Measurements from ENCODE around the gene PPP1R14B. TPM values are rescaled to one million over a fixed set of nuclear protein-coding genes. Genes with fewer than 3 reads are reported as not detected.

PPP1R14B gene
- total RNA-seq, 4 donors from 2014 or later, result 9.5 to 63.4 (median 28.3) TPM

GRCh38 chr11:64292460-64293254 is 45.9 kb upstream of the PPP1R14B start:
- Histone ChIP-seq H3K27ac (no peak overlapping the region), H3K9me3 (no peaks in the 10 kb centered on the region), H3K27me3 (peaks cover 5 to 21% of the 10 kb centered on the region in 2 donors), H3K4me1 (peaks cover 0 to 14% of the 10 kb centered on the region in 2 donors), H3K4me3 (no peak overlapping the region), H3K36me3 (no peaks in the 10 kb centered on the region)
- intact Hi-C loops (cut with DNase I; ENCODE audit: low total_unique reads), result no loop called here
- no peak for DNase-seq
- TF ChIP-seq POLR2A (IDR thresholded peaks at IDR 0.05) (no peak), CTCF (IDR thresholded peaks at IDR 0.05) (no peak)

GRCh38 chr11:64291752-64292459 is 45.2 kb upstream of the PPP1R14B start:
- Histone ChIP-seq H3K36me3 (no peaks in the 10 kb centered on the region), H3K27me3 (peaks cover 5 to 14% of the 10 kb centered on the region in 2 donors), H3K4me3 (no peak overlapping the region), H3K9me3 (no peaks in the 10 kb centered on the region), H3K27ac (no peak overlapping the region), H3K4me1 (peaks cover 0 to 14% of the 10 kb centered on the region in 2 donors)
- no peak for DNase-seq
- intact Hi-C loops (cut with DNase I; ENCODE audit: low total_unique reads), result no loop called here
- TF ChIP-seq CTCF (IDR thresholded peaks at IDR 0.05) (no peak), POLR2A (IDR thresholded peaks at IDR 0.05) (no peak)

GRCh38 chr11:64291262-64291751 is 44.6 kb upstream of the PPP1R14B start, which contains the start of gene KCNK4:
TSS of gene KCNK4 (plus strand) at chr11:64291302. CDS start at chr11:64293019, 1,717 bp downstream.
- intact Hi-C loops (cut with DNase I; ENCODE audit: low total_unique reads), result no loop called here
- peaks cover 0 to 17% of the 10 kb centered on the region in 2 donors for H3K4me1 ChIP-seq
- DNase-seq, result no peak
- no peak within 1 kb of the TSS for H3K27ac ChIP-seq
- TF ChIP-seq POLR2A (IDR thresholded peaks at IDR 0.05) (no peak), CTCF (IDR thresholded peaks at IDR 0.05) (no peak)
- no peaks in the 10 kb centered on the region for H3K36me3 ChIP-seq
- H3K4me3 ChIP-seq, result no peak within 1 kb of the TSS
- peaks cover 5 to 11% of the 10 kb centered on the region in 2 donors for H3K27me3 ChIP-seq
- no peaks in the 10 kb centered on the region for H3K9me3 ChIP-seq

GRCh38 chr11:64290352-64291261 is 43.9 kb upstream of the PPP1R14B start:
- DNase-seq, result no peak
- H3K4me1 ChIP-seq, result peaks cover 0 to 22% of the 10 kb centered on the region in 2 donors
- no peak overlapping the region for H3K4me3 ChIP-seq
- H3K27ac ChIP-seq, result no peak overlapping the region
- intact Hi-C loops (cut with DNase I; ENCODE audit: low total_unique reads), result no loop called here
- no peaks in the 10 kb centered on the region for H3K36me3 ChIP-seq
- TF ChIP-seq POLR2A (IDR thresholded peaks at IDR 0.05) (no peak), CTCF (IDR thresholded peaks at IDR 0.05) (no peak)
- H3K27me3 ChIP-seq, result peaks cover 5 to 8% of the 10 kb centered on the region in 2 donors
- H3K9me3 ChIP-seq, result no peaks in the 10 kb centered on the region

Data from uterus (tissue), 4 donors.